ENCODE data around the gene SHISA9.

Gene SHISA9

GRCh38 chr16:12959072-12959471, 57.7 kb downstream of the SHISA9 start:
- DNase-seq = no peak

DNA sequence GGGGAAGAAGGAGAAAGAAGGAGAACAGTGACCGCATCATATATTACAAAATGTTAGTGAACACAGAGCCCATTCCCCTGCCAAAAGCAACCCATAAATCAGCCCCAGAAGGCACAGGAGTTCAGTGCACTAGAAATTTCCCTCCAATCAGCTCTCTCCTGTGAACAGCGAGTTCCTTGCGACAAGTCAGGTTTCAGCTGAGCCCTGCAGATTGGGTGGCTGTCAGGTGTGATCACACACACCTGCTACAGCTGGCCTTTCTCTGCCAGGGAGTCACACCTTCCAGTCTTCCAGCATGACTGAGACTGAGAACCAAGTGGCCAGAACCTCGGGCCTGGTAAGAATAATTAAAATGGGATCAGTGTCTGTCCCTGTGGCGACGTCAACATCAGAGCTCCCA, 60.2 kb downstream of the SHISA9 start:
- no peak for DNase-seq

GRCh38 chr16:12964461-12964860, 63.1 kb downstream of the SHISA9 start:
- DNase-seq = no peak

GRCh38 chr16:12965274-12965804, 63.9 kb downstream of the SHISA9 start:
- DNase-seq = no peak

DNA sequence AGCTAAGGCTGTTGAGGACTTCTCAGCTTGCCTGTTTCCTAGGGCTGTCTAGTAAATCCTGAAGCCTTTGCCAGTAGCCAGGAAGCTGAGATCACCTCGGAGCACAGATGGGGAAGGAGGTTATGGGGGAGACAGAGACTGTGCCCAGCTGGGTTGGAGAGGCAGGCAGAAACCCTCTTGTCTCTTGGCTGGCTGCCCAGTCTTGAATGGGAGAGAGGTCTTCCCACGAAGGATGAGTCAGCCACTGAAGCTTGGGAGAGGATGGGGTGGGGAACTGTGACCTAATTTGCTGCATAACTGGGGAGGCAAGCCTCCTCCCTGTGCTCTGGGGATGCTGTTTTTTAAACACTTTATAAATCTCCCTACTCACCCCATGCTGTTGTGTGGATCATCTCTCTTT, 69.8 kb downstream of the SHISA9 start:
- DNase-seq = no peak

- DNase-seq = no peak
These were observed 70.8 kb downstream of the SHISA9 start for GRCh38 chr16:12972246-12972645.

DNA sequence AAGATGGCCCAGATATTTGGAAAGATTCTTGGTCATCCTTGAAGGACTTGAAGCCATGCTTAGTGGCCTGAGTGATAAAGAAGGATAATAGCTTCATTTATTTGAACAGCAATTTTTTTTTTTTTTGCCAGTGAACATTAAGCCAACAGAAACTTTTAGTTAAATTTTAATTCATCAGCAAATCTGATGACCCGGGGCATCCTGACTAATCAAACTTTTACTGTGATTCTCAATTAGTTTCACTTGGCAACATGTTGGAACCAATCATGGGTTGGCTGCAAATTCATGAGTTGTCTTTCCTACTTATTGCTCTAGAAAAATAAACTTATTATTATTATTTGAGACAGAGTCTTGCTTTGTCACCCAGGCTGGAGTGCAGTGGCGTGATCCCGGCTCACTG, 74.4 kb downstream of the SHISA9 start:
- no peak for DNase-seq

GRCh38 chr16:12976496-12976895, 75.1 kb downstream of the SHISA9 start:
- no peak for DNase-seq

- DNase-seq = no peak
These were observed 75.5 kb downstream of the SHISA9 start for GRCh38 chr16:12976936-12977335.

DNA sequence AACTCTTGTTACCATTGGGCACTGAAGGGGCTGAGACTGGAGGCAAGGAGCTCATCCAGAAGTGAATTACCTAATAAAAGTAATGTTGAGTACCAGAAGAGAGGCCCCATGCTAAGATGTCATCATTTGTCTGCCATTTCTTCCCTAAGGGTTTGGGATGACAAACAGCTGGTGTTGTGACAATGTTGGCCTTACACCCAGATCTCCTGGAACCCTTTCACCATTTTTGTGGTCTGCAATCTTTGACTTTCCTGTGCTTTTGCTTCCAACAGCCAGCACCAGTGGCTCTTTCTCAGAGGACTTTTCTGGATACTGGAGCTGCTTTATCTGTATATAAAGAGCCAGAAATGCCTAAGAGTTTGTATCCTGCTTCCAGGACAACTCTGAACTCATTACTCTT, 84.1 kb downstream of the SHISA9 start:
- DNase-seq = no peak

DNA sequence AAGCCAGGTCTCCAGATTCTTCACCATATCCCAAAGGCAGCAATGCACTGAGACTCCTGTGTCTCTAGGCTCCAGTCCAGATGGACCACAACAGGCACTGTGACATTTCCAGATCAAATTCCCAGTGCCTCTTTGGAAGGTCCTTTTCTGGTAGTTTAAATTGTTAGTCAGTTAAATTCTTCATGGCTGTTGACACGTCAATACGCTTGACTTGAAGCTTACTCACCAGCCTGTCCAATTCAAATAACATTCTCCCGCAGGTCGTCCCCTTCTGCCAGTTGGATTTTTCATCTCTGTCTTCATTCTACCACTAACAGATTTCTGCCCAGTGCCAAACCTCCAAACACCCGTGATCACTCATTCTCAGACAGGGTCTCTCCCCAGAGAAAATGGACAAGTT, 86.7 kb downstream of the SHISA9 start:
- DNase-seq = no peak

GRCh38 chr16:12992066-12992465, 90.7 kb downstream of the SHISA9 start:
- no peak for DNase-seq

GRCh38 chr16:12994402-12994801, 93.0 kb downstream of the SHISA9 start:
- no peak for DNase-seq

- no peak for DNase-seq
These were observed 94.4 kb downstream of the SHISA9 start for GRCh38 chr16:12995721-12996372.

DNA sequence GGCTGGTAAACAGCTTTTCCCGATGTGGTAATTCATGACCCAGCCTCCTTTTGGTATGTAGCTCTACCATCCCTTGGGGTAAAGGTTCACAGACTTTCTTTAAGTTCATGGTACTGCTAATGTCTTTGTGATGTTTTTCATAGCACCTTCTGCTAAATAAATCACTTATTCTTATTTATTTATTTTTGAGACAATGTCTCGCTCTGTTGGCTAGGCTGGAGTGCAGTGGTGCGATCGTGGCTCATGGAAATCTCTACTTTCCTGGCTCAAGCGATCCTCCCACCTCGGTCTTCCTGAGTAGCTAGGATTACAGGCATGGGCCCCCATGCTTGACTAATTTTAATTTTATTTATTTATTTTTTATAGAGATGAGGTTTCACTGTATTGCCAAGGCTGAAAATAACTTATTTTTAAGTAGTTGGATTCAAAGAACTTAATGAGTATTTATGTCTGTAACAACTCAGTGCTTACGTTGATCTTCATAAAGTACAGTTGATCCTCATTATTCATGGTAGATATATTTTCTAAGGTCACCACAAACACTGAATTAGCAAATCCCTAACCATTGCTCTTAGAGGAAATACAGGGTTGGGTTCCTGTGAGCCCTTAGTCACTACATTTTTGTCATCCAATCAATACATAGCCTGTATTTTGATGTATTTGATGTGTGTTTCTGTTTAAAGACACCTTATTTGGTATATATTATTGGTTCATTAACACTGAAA, 97.1 kb downstream of the SHISA9 start:
- no peak for DNase-seq

DNA sequence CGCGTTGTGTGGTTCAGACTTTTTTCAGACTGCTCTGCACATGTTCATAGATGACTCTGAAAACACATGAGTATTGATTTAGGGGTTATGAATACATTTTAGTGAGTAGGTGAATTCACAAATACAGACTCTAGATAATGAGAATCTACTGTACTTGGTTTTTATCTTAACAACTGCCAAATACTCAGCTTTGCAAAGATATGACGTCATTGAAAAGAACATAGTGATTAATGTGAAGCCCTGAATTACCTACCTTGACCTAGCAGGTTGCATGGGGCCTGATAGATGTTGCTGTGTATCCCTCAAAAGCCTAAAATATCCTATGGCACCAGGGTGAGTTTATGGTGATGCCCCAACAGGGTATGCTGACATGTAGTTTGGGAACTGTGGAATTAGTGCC, 98.0 kb downstream of the SHISA9 start:
- no peak for DNase-seq

- no peak for DNase-seq
These were observed 104.4 kb downstream of the SHISA9 start for GRCh38 chr16:13005721-13006247.

DNA sequence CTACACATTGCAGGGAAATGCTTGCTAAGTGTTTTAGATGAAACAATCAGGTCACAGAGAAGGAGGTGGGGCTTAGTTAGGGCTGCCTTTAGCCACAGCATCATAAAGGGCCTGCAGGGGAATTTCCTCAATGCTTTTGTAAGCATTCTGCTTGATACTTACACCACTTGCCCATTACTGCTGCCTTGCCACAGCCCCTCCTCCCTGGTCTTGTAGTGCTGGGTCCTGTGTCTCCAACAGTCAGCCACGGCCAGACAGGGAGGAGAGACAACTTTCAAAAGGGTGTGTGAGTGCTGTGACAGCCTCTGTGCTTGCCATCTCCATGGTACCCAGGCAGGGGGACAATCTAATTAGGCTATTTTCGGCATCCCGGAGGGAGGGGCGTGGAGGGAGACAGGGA, 111.2 kb downstream of the SHISA9 start:
- no peak for DNase-seq

DNA sequence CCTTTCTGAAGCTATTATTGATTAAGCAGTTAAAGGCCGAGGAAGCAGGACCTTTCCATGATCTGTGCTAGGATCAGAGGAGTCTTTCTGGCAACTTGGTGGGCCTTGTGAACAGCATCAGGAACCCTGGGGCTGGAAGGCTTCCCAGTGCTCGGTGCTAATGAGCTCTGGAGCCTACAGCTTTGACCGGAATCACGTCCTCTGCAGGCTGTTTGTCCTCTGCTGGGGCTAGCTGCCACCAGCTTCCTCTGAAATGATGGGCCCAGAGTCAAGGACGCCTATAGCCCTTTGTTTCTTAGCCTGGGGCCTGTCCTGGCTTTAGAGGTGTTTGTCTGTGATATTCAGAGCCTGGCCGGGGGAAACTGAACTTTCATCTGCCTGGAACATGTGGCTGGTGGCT, 111.6 kb downstream of the SHISA9 start:
- no peak for DNase-seq

GRCh38 chr16:13014476-13014875, 113.1 kb downstream of the SHISA9 start:
- DNase-seq = no peak

DNA sequence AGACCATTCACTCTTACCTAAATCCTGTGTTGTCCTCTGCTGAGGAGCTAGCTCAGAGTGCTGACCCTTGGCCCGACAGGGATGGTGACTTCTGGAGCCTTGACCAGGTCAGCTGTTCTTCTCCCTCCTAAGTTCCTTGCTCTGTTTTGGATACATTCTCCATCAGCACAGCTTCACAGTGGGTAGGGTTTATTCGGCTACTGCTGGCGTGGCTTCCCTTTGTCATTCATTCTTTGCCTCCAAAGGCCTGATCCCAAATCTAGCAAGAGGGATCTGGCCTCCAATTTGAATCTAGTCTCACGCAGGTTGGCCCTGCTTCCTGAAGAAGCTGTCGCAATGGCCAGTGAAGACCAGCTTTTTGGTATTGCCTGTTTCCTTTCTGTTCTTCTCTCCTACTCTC, 116.6 kb downstream of the SHISA9 start:
- DNase-seq = no peak

DNA sequence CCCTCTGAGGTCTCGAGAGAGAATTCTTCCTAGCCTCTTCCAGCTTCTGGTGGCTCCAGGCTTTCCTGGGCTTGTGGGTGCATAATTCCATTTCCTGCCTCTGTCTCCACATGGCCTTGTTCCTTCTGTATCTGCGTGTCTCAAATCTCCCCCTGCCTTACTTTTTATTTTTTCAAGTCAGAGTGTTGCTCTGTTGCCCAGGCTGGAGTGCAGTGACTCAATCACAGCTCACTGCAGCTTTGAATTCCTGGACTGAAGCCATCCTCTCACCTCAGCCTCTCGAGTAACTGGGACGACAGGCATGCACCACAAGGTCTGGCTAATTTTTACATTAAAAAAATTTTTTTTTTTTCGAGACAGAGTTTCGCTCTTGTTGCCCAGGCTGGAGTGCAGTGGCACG, 120.6 kb downstream of the SHISA9 start:
- no peak for DNase-seq

DNA sequence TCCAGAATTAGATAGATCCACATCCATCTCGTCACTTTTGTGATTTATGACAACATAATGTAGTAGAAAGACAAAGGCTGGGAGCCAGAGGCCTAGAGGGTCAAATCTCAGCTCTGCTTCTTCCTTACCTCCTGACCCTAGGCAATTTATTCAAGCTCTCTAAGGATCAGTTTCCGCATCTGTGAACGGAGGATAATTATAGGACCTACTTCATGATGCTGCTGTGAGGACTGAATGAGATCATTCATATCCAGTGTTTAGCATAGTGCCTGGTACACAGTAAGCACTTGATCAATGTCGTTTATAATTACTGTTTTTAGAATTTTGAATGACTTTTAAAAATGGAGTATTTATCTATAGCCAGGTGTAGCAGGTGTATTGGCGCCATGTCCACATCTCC, 128.4 kb downstream of the SHISA9 start:
- no peak for DNase-seq

- no peak for DNase-seq
These were observed 129.4 kb downstream of the SHISA9 start for GRCh38 chr16:13030769-13031168.
